ENCODE results near the gene ZFAND3. TPM values are rescaled to one million over a fixed set of nuclear protein-coding genes. Genes with fewer than 3 reads are reported as not detected.

The ZFAND3 gene
- polyA plus RNA-seq, 3 donors = 144 to 156 (median 149) TPM

DNA sequence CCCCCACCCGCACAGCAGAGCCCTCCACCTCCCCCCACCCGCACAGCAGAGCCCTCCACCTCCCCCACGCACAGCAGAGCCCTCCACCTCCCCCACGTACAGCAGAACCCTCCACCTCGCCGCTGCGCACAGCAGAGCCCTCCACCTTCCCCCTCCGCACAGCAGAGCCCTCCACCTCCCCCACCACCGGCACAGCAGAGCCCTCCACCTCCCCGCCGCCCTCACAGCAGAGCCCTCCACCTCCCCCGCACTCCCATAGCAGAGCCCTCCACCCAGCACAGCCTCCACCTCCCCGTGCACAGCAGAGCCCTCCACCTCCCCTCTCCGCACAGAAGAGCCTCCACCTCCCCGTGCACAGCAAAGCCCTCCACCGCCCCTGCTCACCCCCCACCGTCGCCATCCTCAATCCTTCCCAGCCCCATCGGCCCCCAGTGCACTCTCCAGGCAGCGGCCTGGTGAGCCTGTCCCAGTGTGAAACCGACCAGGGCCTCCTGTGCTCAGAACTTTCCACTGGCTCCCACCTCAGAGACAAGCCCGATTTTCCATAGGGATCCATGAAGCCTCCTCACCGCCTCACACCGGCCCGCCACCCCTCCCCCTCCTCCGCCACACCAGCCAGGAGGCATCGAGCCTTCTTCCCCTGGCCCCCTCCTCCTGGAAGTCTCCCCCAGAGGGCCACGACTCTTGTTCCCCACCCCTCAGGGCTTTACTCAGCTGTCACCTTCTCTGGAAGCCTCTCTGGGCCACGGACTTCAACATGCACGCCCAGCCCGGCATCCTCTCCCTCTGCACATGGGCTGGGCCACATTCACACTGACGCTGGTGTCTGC lies 347.1 kb downstream of the ZFAND3 start:
- no peak for DNase-seq

DNA sequence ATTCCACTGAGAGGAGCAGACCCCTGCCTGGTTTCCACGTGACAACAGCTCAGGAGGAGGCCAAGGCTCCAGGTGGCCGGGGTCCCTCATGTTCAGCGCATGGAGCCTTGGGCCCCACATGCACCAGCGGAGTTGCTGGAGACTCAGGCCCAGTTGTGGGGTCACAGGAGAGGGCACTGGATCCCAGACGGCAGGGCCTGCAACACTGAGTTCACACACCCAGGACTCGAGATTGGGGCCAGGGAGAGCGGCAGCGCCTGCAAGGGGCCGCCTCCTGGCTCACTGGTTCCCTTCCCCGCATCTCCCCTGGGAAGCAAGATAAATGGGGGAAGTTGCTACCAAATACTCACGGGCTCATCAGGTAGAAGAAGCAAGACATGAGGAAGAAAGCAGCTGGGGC lies 348.1 kb downstream of the ZFAND3 start:
- no peak for DNase-seq

DNA sequence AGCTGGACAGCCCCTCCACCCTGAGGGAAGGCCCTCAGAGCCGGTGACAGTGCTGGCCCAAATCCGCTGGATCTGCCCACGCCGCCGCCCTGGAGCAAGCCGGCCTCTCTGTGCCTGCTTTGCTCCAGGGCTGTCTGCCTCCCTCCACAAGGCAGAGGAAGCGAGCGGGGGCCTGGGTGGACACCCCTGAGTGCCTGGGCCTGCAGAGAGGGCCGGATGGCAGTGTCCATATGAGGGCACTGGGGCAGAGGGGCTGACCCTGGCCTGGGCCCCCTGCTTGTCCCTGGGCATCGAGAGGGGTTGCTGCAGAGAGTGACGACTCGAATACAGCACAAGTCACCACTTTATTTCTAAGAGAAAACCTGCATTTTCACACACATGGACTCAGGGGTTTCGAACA lies 348.6 kb downstream of the ZFAND3 start:
- DNase-seq = no peak

- DNase-seq = no peak
These were observed 349.2 kb downstream of the ZFAND3 start for GRCh38 chr6:38168699-38169098.

DNA sequence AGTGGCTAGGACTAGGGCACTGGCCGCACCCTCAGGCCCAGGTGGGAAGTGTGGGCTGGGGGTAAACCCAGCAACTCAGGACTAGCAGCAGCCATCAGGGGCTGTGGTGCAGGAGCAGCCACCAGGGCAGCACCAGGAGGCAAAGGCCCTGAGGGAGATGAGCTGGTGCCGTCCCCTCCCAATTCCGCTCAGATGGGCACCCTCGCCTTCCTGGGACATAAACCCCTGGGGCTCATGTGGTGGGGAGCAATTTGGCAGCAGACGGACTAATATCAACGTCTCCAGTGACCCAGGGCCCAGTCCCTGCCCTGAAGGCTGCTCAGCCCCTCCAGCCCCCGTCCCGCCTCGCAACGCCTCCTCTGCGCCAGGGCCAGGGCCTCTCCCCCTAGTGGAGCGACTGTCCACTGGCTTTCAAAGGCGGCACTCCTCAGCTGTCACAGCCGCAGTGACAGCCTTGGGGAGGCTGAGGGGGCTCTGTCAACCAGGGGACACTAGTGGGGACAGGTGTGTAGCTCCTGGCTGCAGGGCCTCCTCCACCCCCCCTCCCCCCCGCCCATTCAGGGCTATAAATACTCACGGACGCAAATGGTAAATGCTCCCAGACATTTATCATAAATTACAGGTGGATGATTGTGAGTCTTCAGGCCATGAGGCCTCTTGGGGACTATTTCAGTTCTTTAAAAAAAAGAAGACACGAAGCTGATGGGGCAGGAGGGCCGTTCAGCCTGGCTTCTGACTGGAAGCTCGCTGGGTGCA lies 349.9 kb downstream of the ZFAND3 start:
- DNase-seq = no peak

DNA sequence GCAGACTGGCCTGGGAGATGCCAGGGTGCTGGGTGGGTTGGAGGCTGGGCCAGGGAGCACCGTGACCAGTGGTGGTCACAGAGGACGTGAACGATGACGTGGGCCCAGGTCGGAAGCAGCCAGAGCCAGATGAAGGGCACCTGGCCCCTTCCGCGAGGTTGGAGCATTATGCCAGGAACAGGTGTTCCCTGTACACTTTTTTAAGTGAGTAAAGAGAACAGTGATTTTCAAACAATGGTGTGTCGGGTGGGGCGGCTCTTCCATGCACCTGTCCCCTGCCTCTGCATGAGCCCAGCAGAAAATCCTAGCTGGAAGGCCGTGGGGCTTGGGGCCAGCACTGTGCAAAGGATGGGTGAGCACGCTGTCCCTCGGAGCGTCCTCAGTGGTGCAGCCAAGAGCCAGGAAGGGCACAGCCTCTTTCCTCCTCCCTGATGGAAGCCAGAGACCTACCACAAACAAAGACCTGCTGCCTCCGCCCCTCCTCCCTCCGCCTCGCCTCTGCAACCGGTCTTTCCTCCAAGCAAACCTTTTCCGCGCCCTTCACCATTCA lies 350.5 kb downstream of the ZFAND3 start:
- DNase-seq = no peak

DNA sequence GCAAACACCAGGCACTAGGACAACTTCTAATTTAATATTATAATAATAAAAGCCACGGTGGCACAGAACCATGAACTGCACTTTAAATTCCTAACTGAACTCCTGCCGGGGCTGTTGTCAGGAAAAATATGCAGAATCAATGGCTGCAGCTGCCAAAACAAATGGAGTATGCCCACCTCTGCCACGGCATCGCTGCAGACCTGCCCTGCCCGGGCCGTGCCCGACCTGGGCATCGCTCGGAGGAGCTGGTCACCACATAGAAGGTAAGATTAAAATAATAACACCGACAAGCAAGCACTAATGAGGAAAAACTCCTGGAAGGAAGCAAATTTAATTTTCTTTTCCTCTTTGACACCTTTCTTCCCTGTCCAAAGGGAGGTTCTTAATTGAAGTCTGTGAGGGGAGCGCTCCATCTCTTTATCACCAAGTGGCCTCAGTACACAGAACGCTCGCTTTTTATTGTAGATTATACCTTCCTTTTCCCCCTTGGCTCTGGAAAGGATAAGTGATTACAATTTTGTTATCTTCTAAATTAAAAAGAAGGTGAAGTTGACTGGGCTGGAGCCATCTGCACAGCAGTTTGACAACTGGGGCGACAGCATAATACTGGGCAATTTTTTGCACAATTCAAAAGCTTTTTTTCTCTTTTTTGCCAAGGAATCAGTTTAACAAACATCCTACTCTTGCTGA lies 351.3 kb downstream of the ZFAND3 start:
- DNase-seq = no peak

GRCh38 chr6:38171997-38172738 lies 352.6 kb downstream of the ZFAND3 start:
- no peak for DNase-seq

- no peak for DNase-seq
These were observed 353.3 kb downstream of the ZFAND3 start for GRCh38 chr6:38172739-38173410.

- no peak for DNase-seq
These were observed 354.4 kb downstream of the ZFAND3 start for GRCh38 chr6:38173909-38174308.

- no peak for DNase-seq
These were observed 354.8 kb downstream of the ZFAND3 start for GRCh38 chr6:38174315-38174714.

DNA sequence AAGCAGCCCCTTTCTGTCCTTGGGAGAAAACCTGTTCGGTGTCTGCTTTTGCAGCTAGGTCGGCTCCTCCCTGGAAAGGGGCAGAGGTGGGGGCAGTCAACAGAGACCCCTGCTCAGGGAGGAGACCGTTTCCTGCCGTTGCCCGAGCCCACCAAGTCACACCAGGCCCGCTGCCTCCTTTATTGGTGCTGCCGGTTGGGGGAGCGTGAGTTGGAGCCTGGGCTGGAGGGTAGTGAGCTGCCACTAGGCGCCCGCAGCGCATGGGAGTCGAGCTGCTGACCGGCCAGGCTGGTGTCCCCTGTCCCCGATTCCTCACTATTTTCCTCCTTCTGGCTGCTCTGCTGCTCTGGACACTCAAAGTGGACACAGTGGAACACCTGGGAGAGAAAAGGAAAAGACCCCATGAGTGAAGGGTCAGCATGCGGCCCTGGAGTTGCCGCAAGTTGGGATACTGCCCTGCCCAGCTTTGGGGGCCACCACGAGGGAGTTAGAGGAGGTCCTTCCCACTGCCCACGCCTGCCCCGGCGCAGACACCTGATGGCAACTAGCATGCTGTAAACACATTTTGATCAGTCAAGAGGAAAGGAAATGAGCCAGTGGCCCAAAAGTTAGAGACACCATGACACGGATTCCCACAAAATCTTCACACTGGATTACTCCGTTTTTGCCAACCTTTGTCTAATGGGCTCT lies 355.4 kb downstream of the ZFAND3 start:
- no peak for DNase-seq

- no peak for DNase-seq
These were observed 356.3 kb downstream of the ZFAND3 start for GRCh38 chr6:38175786-38176185.

DNA sequence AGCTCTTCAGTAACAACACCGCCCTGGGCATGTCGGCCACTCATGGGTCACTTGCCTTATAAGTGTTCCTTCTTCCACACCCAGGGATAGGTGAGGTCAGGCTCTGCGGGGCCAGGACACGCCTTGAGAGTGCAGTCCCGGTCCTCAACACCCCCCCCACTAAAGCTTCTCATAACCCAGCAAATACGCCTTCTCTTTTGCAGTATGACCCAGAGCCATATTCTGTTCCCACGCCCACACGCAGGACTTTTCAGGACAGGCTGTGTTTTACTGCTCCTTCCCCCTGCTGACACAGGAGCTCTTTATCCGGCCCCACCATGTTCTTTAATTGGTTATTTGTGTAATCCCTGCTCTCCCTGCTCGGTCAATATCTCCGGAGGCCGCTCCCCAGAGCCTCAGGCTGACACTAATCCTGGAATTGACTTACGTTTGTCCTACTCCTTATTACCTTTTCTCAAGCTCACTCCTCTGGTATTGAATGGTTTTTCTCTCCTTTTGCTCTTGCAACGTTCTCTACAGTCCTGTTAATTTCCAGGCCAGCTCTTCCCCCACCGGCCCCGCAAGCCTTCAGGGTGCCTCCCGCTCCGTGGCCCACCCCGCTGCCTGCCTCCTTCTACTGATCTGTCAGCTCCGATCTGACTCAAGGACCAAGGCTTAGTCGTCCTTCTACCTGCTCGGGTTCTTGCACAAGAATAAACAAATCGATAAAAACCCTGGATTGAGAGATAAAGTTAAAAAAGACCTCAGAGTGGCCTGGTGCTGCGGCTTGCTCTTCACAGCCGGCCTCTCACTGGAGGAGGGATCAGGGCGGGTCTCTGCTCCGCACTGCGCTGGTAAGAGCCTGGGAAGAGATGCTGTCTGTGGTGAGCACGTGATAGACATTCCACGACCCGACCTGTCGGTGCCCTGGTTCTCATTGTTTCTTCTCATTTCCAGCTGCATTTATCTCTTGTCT lies 357.5 kb downstream of the ZFAND3 start:
- no peak for DNase-seq

GRCh38 chr6:38177882-38178583 lies 358.5 kb downstream of the ZFAND3 start:
- no peak for DNase-seq

DNA sequence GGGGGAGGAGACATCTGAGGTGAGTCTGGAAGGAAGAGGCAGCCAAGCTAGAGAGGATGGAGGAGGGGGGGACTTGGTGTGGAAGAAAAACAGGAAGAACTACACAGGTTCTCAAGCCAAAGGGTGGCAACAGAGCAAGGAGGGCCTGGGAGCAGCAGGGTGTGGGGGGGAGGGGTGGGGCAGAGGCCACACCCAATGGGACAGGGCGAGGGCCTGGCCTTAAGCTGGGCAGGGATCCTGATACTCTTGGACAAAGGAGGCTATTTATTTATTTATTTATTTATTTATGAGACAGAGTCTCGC lies 359.0 kb downstream of the ZFAND3 start:
- no peak for DNase-seq

GRCh38 chr6:38179300-38179699 lies 359.8 kb downstream of the ZFAND3 start:
- DNase-seq = no peak

DNA sequence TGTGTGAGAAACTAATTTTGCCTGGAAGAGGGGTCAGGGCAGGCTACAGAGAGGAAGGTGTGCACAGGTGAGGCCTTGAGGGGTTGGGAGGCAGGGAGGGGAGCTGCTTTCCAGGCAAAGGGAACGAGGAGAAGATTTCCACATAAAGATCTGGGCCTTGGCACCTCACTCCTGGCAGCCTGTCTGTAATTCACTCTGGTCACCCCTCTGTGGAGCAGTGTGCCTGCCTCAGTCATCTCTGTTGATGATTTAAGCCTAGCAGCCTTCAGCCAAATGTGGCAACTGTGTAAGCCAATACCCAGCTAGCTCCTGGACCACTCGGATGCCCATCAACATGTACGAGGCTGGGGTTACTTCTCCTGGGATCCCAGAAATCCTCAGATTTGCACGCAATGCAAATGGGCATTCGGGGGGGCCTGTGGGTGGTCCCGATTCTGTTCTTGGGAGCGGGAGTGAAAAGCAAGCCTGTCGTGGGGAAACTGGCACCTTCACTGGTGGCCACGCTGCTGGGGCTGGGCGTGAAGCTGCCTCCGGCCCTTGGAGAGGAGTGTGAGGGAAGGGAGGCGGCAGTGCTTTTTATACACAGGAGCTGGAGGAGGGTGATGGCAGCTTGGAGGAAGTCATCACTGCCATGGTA lies 360.4 kb downstream of the ZFAND3 start:
- no peak for DNase-seq
